Stimulated activated CD4-positive, alpha-beta T cell treated with anti-CD3 and anti-CD28 coated beads, Interleukin-2, amount 100 ng/mL, for 48 hours (primary cell): Measurements from ENCODE around the gene KCNK2.
"Not testable (repeated sequence)": the region's sequence is repeated elsewhere in the genome, so short reads cannot be mapped to it uniquely, and the experiment has no call there.

Experiments
- DNase-seq, 2 donors: peaks; one replicate each; pipeline ENCODE4 v3.0.0-alpha.2; 2020

Gene KCNK2

DNA sequence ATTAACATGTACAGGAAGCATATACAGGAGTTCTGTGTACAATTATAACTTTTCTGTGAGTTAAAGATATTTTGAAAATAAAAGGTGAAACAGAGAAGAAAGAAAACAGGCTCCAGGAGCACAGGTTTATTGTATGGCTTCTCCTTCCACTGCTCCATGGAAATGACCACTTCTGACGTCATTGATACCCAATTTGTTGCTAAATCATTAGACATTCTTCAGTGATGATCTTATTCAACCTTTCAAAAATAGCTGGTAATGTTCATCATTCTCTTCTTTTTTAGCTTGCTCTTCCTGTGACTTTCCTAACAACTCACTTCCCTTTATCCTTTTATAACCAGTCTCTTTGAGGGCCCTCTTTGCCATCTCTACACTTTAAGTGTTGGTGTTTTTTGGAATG lies 77.8 kb downstream of the KCNK2 start:
- DNase-seq = no peak

GRCh38 chr1:215163144-215163543 lies 80.6 kb downstream of the KCNK2 start:
- not testable (repeated sequence) for DNase-seq

DNA sequence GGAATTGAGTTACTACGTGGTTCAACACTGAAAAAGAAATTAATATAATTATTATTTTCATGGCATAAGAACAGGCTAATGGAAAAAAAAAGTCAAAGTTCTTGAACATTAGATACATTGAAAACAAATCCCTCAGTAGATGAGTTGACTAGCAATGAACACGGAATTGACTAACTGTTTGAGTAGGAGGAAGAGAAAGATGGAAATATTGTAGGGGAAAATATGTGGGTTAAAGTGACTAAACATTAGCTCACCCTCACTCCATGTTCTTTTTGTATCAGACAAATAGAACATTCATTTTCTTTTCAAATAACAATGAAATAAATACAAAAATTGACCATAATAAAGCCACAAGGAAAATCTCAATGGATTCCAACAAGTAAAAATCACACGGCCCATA lies 84.3 kb downstream of the KCNK2 start:
- no peak for DNase-seq

GRCh38 chr1:215181518-215181917 lies 99.0 kb downstream of the KCNK2 start:
- DNase-seq = no peak

DNA sequence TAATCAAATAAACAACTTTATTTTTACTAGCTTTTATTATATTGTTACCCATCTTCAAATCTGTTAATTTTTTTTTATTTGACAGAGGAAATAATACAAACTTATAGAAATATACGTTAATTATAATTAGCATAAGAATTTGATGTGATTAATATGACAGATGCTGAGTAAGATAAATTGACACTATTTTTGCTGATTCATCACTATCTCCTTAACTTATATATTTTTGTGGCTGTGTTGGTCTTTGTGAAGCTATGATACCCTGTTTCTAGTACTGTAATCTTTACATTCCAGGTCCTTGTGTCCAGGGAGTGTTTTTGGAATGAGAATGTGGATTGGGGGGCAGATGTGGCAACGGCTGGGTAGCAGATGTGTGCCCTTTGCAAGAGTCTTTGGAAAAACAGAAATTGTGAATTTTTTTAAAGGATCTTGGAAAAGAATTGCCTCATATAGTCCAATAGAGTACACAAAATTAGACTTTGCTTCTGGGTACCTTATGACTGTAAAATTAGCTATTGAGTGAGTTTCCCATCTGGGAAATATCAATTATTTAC lies 102.6 kb downstream of the KCNK2 start:
- no peak for DNase-seq

GRCh38 chr1:215188302-215188950 lies 105.9 kb downstream of the KCNK2 start:
- DNase-seq = no peak

GRCh38 chr1:215192306-215192705 lies 109.8 kb downstream of the KCNK2 start:
- DNase-seq = no peak

DNA sequence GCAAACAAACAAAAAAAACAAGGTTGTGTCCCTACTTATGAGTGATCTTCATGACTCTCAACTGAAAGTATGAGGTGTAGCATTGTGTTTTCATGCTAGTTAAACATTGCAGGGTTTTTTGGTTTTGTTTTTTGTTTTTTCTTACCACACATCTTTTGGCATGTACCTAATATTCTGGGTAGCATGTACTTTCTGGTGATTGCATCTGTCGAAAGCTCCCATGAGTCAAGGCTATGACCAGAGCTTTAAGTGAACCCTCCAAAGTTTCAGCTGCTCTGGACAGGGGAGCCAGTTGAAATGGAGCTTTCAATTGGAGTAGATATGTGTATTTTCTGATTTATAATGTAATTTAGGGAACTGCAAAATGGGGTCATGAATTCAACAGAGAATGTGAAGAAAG lies 115.5 kb downstream of the KCNK2 start:
- no peak for DNase-seq

DNA sequence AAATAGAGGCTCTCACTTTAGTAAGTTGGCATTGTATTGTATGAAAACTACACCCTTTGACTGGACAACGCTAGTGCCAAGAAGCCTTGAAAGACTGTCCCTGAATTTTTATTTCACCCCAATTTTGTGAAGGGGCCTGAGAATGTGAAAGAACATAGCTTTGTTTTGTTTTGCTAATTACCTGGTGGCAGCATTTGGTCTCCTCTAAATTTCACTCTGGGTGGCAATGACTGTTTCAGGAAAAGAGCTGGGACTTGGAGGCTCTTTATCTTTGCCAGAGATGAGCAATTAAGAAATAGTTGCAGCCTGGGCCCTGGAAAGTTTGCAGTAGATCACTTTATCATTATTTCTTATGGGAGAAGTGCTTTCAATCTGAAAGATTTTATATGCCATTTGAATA lies 117.6 kb downstream of the KCNK2 start:
- no peak for DNase-seq

DNA sequence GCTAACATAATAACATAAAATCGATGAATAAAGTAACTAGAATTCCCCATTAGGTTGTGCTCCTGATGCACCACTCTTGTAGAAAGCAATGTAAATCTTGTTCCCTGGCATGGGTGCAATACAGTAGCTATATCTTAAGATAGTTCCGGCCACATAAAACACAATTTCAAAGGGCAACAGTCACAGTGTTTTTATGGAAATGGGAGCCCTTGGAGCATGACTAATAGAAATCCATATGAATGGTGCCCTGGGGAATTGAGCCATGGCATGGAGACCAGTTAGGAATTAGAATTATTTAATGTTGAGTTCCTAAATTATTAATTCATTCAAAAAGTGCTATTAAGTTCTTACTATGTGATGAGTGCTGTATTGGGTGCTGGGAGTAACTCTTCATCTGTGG lies 118.7 kb downstream of the KCNK2 start:
- no peak for DNase-seq

DNA sequence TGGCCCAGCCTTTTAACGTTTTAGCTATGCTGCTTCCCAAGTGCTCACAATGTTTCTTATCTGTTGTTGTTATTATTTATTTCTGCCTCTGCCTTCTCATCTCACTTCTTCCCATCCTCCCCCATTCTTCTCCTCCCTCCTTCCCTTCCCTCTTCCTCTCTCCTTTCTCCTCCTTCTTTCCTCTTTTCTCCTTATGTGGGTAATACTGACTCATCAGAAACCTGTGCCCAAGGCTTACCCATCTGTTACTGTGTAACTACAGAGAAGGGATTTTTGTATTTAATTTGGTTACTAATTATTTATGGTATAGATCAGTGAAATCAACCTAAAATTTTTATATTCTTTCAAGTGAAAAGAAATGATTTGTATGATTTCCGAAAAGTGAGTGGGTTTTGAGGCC lies 120.3 kb downstream of the KCNK2 start:
- no peak for DNase-seq

GRCh38 chr1:215210167-215210566 lies 127.6 kb downstream of the KCNK2 start:
- no peak for DNase-seq

- DNase-seq = no peak
Observed at GRCh38 chr1:215215846-215216245, 133.3 kb downstream of the KCNK2 start.

DNA sequence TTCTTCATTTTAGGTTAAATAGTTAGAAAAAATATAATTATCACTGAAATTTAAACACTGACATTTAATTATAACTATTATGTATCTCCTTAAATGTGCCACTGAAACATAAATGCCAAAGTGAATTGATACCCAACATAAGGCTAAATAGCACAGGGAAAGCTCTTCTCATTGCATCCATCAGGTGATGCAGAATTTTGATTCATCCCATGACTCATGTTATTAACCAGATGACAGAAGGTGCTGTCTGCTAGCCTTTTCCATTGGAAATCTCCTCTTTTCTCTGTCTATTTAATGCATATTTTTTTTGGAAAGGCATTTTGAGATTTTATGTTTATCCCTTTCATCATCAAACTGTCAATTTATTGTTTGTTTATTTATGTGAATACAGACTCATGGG lies 136.8 kb downstream of the KCNK2 start:
- no peak for DNase-seq

DNA sequence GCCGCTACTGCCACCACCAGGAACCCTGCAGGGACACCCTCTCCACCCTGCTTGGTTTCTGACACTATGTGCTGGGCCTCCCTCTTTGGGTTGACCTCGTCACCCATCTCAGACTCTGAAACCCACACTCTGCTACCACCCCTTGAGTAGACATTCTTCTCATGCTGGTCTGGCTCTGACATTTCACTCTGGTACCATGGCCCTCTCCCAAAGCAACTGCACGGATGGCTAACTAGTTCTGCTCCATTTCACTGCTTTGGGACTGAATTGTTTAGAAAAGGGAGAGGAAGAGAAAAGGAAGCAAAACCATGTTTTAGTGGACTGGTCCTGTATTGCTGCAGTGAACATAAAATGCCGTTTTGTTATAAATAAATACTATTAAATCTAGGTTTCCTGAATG lies 137.8 kb downstream of the KCNK2 start:
- DNase-seq = no peak

GRCh38 chr1:215226757-215227156 lies 144.2 kb downstream of the KCNK2 start:
- DNase-seq = no peak

DNA sequence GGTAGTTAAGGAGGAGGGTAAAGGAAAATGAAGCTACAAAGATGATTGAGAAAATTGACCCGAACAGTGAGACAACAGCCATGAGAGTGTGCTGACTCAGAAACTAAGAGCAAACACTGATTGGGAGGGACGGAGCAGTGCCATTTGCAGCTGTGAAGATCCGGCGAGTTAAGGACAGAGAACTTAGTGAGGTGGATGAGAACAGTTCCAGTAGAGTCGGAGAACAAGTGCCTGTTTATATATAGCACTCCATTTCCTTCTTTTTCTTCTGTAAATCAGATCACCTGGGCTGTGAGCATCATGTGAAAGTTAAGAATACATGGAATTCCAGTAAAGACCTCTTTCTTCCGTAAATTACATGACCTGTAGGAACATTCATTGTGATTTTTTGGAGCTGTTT lies 145.7 kb downstream of the KCNK2 start:
- no peak for DNase-seq

GRCh38 chr1:215241451-215241850 lies 158.9 kb downstream of the KCNK2 start:
- DNase-seq = no peak

- no peak for DNase-seq
Observed at GRCh38 chr1:215243345-215244054, 161.0 kb downstream of the KCNK2 start.

- DNase-seq = no peak
Observed at GRCh38 chr1:215250913-215251312, 168.4 kb downstream of the KCNK2 start.

DNA sequence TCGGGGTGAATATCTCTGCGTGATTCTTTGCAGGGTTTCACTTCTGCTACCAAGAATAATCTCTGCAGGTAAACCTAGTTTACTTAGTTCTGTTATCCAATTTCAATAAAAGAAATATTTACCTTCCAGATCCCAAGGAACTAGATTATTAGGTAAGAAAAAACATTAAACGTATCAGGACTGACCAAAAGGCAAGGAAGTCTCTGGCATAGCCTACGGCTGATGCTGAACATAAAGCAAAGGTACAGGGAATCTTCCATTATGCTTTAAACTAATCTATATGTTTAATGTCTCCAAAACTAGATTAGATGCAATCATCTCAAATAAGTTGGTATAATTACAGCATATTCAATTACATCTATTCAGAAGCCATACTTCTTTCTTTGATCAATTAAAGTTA lies 168.9 kb downstream of the KCNK2 start:
- DNase-seq = no peak

GRCh38 chr1:215252164-215252563 lies 169.6 kb downstream of the KCNK2 start:
- no peak for DNase-seq

DNA sequence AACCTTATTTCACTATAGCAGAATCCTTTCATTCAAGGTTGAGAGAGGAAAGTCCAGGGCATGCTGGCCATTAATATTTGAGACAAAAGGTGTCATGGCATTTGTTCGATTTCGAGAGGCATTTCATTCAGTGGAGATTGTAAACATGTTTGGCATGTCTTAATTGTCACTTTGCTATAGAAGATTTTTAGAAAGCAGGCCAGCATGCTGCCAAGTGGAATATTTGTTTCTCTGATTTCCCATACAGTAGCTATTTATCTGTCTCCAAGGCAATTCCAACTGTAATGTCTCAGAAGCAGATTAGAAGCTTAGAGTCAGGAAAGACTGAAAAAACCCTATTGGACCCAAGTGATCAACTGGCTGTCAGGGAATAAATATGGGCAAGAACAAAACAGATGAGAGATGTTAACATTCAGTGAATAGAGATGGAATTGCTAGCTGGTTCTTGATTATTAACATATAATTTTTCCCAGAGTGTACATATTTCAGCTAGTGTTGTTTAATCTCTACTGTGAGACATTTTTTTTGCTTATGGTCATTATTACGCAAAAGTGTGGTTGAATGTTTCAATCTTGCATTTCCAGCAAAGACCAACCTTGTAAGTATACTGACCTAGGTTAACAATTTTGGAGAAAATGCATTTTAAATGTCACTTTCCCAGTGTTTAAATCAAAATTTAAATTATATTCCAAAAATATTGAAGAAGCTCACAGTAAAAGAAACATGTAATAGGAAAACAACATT lies 174.6 kb downstream of the KCNK2 start:
- DNase-seq = no peak

DNA sequence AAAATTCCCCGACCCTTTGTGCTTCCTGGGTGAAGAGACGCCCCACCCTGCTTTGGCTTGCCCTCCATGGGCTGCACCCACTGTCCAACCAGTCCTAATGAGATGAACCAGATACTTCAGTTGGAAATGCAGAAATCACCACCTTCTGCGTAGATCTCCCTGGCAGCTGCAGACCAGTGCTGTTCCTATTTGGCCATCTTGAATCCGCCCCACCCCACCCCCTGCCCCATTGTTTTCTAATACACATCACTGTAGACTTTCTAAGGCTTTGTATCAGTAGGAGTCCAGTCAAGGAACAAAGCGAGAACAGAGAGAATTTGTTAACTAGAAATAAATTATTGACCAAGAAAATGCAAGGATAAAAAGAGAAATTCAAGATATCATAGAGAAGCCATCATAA lies 178.2 kb downstream of the KCNK2 start:
- DNase-seq = no peak
